CD14-positive monocyte (primary cell): ENCODE data around the gene EPHA3. TPM values are rescaled to one million over a fixed set of nuclear protein-coding genes. Genes with fewer than 3 reads are reported as not detected.

Source experiments
- DNase-seq, 3 donors: peaks; one replicate each; pipeline ENCODE4 v3.0.0-alpha.2; 2011 to 2022
- H2AFZ ChIP-seq: 2 replicates; pipeline ENCODE4 v1.6.0; 2012; ENCODE audit warnings: mild to moderate bottlenecking, low read depth, low read length, inconsistent platforms; ENCODE audit not compliant: insufficient read depth, poor library complexity, severe bottlenecking
- H3K27ac ChIP-seq, 2 donors: 1 replicate in 1 of 2; 2 replicates in 1 of 2; pipeline ENCODE4 v1.5.1; 2012 to 2013; ENCODE audit warnings: low read length in 2 of 2, control low read depth in 1 of 2, inconsistent platforms in 1 of 2, low read depth in 1 of 2, mild to moderate bottlenecking in 1 of 2
- H3K27me3 ChIP-seq, 2 donors: one replicate each; pipeline versions ENCODE4 v1.6.0 to v1.6.1; 2011 to 2013; ENCODE audit warnings: low read length in 2 of 2; ENCODE audit not compliant: control insufficient read depth in 2 of 2, insufficient read depth in 2 of 2
- H3K36me3 ChIP-seq, 2 donors: replicated peaks in 1 of 2; 1 replicate in 1 of 2; 2 replicates in 1 of 2; pipeline versions ENCODE4 v1.5.1 to v1.6.1; 2012 to 2013; ENCODE audit warnings: low read length in 2 of 2, control low read depth in 1 of 2, inconsistent platforms in 1 of 2, mild to moderate bottlenecking in 1 of 2; ENCODE audit not compliant: insufficient read depth in 2 of 2, control insufficient read depth in 1 of 2
- H3K4me1 ChIP-seq, 2 donors: 1 replicate in 1 of 2; 2 replicates in 1 of 2; pipeline versions ENCODE4 v1.5.1 to v1.6.1; 2012 to 2013; ENCODE audit warnings: low read length in 2 of 2, control low read depth in 1 of 2, inconsistent platforms in 1 of 2, mild to moderate bottlenecking in 1 of 2, moderate library complexity in 1 of 2; ENCODE audit not compliant: insufficient read depth in 2 of 2, control insufficient read depth in 1 of 2
- H3K4me2 ChIP-seq: replicated peaks from 2 replicates; pipeline ENCODE3; 2012; ENCODE audit warnings: low read length, moderate library complexity, mild to moderate bottlenecking; ENCODE audit not compliant: poor library complexity, severe bottlenecking; ENCODE audit errors: extremely low read depth
- H3K4me3 ChIP-seq, 3 experiments: fragments of 200-600 bp in 1 of 3; sonication (generic) in 1 of 3; replicated peaks in 1 of 3; 1 replicate in 2 of 3; 2 replicates in 1 of 3; pipeline ENCODE4 v1.5.1; 2011 to 2013; ENCODE audit warnings: low read length in 3 of 3, mild to moderate bottlenecking in 3 of 3, control low read depth in 2 of 3, low read depth in 2 of 3, inconsistent platforms in 1 of 3, moderate library complexity in 1 of 3
- H3K79me2 ChIP-seq: 2 replicates; pipeline ENCODE4 v1.6.0; 2012; ENCODE audit warnings: mild to moderate bottlenecking, control low read depth, inconsistent platforms, low read length, moderate library complexity; ENCODE audit not compliant: insufficient read depth
- H3K9ac ChIP-seq: 2 replicates; pipeline ENCODE4 v1.6.0; 2017; ENCODE audit warnings: low read length, mild to moderate bottlenecking; ENCODE audit not compliant: insufficient read depth, poor library complexity, severe bottlenecking
- H3K9me3 ChIP-seq, 2 donors: replicated peaks in 1 of 2; 1 replicate in 1 of 2; 2 replicates in 1 of 2; pipeline versions ENCODE4 v1.5.1 to v1.6.1; 2012 to 2013; ENCODE audit warnings: low read length in 2 of 2, control low read depth in 1 of 2; ENCODE audit not compliant: control insufficient read depth in 1 of 2, insufficient read depth in 1 of 2
- H4K20me1 ChIP-seq: 2 replicates; pipeline ENCODE4 v1.6.0; 2012; ENCODE audit warnings: mild to moderate bottlenecking, low read length, control low read depth, moderate library complexity; ENCODE audit not compliant: insufficient read depth
- H3K27ac Mint-ChIP-seq, 7 donors: one replicate each; pipeline ENCODE4 v1.8.0; 2020; ENCODE audit warnings: mild to moderate bottlenecking in 7 of 7, mixed read lengths in 7 of 7, moderate library complexity in 6 of 7, inconsistent platforms in 2 of 7
- H3K27me3 Mint-ChIP-seq, 3 donors: one replicate each; pipeline ENCODE4 v1.8.0; 2021 to 2022; ENCODE audit warnings: low read depth in 3 of 3, mild to moderate bottlenecking in 3 of 3, mixed read lengths in 3 of 3, moderate library complexity in 3 of 3, inconsistent platforms in 1 of 3
- H3K36me3 Mint-ChIP-seq, 2 donors: one replicate each; pipeline ENCODE4 v1.8.0; 2020; ENCODE audit warnings: mixed read lengths in 2 of 2, inconsistent platforms in 1 of 2, mild to moderate bottlenecking in 1 of 2
- H3K4me1 Mint-ChIP-seq: one replicate; pipeline ENCODE4 v1.8.0; 2020; ENCODE audit warnings: mild to moderate bottlenecking, mixed read lengths
- H3K4me3 Mint-ChIP-seq, 2 donors: one replicate each; pipeline ENCODE4 v1.8.0; 2020; ENCODE audit warnings: mild to moderate bottlenecking in 2 of 2, mixed read lengths in 2 of 2, moderate library complexity in 1 of 2
- H3K9me3 Mint-ChIP-seq, 7 donors: one replicate each; pipeline ENCODE4 v1.8.0; 2020 to 2022; ENCODE audit warnings: mixed read lengths in 7 of 7, mild to moderate bottlenecking in 6 of 7, moderate library complexity in 6 of 7, inconsistent platforms in 2 of 7
- WGBS: methylation state at CpG from one replicate; pipeline ENCODE4 v1.1.5; 2013; ENCODE audit warnings: missing lambda C conversion rate; ENCODE audit not compliant: insufficient coverage; 5-methylcytosine and 5-hydroxymethylcytosine counted together
- intact Hi-C, 2 donors: fragments of 100-400 bp; cut with micrococcal nuclease; formaldehyde crosslinking; loops; one replicate each; pipeline versions ENCODE4 v1.15.0 to v1.15.1; 2023
- polyA plus RNA-seq, 3 donors: library from polyadenylated mRNA; depleted of rRNA in 1 of 3; unstranded in 2 of 3; stranded (reverse) in 1 of 3; fragments of 300-500 nt in 2 of 3; fragments of >200 nt in 1 of 3; fragmentation: Illumina TruSeq in 2 of 3; gene quantifications; 1 replicate in 2 of 3; 2 replicates in 1 of 3; pipeline ENCODE4 v1.2.3, GENCODE V29; 2012 to 2021
- TF ChIP-seq, protein P1 (sequence below): fragments of 200-600 bp; IDR thresholded peaks from one replicate; pipeline ENCODE4 v1.8.0; 2022; ENCODE audit warnings: antibody characterized with exemption, mild to moderate bottlenecking

The EPHA3 gene
- polyA plus RNA-seq, 3 donors, result not detected

DNA sequence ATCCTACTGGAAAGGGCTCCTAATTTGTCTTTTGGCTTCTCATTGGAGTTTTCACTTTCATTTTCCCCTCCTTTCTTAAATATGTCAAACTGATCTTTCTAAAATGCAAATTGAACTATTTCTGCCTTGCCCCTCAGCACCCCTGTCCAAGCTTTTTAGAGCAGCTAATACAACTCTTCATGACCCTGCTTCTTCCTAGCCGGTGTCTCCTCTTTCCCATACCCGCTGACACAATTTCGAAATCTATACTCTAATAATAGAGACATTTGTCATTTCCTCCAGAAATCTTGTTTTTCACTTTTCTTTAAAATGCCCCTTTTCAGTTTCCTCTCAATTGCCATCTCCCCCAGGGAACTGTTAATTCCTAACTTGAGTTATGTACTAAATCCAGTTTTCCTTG lies 2.9 kb upstream of the EPHA3 start:
- WGBS, result 10% methylated on average over 3 of the region's 3 CpGs
- peak overlapping the region; percentile 24 for H3K4me2 ChIP-seq

DNA sequence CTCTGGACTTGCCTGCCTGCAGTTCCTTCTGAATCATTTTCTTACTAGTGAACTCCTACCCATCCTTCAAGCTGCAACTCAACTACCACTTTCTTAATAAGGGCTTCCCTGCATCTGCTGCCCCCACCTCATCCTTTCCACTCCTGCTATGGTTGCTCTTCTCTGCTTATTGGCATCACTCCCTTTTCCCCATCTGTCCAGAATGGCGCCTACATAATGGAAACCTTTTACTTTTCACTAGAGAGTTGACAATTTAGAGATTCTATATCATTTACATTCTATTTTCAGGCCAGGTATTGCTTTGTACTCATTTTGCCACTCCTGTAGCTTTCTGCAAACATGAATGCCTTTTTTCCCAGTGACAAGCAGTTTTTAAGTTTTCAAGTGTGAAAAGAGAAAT lies 1.9 kb upstream of the EPHA3 start:
- no CpG with 5 or more reads among the region's 1 CpG for WGBS
- no peak overlapping the region for H3K4me3 ChIP-seq
- no peak overlapping the region for H3K4me3 Mint-ChIP-seq
- no peaks in the 10 kb centered on the region for H3K9me3 Mint-ChIP-seq
- intact Hi-C loops, result no loop called here
- H3K27me3 ChIP-seq, result peaks cover 6 to 37% of the 10 kb centered on the region in 2 donors
- H3K36me3 ChIP-seq, result no peaks in the 10 kb centered on the region
- no peak overlapping the region for H3K4me2 ChIP-seq
- H3K27ac Mint-ChIP-seq, result no peak overlapping the region
- H3K4me1 Mint-ChIP-seq, result peaks cover 14% of the 10 kb centered on the region
- H3K9ac ChIP-seq, result no peak overlapping the region
- H3K79me2 ChIP-seq, result no peaks in the 10 kb centered on the region
- TF ChIP-seq, protein P1, sequence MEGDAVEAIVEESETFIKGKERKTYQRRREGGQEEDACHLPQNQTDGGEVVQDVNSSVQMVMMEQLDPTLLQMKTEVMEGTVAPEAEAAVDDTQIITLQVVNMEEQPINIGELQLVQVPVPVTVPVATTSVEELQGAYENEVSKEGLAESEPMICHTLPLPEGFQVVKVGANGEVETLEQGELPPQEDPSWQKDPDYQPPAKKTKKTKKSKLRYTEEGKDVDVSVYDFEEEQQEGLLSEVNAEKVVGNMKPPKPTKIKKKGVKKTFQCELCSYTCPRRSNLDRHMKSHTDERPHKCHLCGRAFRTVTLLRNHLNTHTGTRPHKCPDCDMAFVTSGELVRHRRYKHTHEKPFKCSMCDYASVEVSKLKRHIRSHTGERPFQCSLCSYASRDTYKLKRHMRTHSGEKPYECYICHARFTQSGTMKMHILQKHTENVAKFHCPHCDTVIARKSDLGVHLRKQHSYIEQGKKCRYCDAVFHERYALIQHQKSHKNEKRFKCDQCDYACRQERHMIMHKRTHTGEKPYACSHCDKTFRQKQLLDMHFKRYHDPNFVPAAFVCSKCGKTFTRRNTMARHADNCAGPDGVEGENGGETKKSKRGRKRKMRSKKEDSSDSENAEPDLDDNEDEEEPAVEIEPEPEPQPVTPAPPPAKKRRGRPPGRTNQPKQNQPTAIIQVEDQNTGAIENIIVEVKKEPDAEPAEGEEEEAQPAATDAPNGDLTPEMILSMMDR, result no peak
- no peaks in the 10 kb centered on the region for H4K20me1 ChIP-seq
- H3K27me3 Mint-ChIP-seq, result peaks cover 3 to 25% (median 23%) of the 10 kb centered on the region in 3 donors
- no peaks in the 10 kb centered on the region for H3K9me3 ChIP-seq
- H3K36me3 Mint-ChIP-seq, result no peaks in the 10 kb centered on the region
- H3K4me1 ChIP-seq, result peaks cover 12 to 14% of the 10 kb centered on the region in 2 donors
- H2AFZ ChIP-seq, result no peak overlapping the region
- DNase-seq, result no peak
- H3K27ac ChIP-seq, result no peak overlapping the region

More for the DNA sequence above, 2.9 kb upstream of the EPHA3 start:
- no peaks in the 10 kb centered on the region for H3K79me2 ChIP-seq
- DNase-seq, result no peak
- H3K27ac Mint-ChIP-seq, result no peak overlapping the region
- peaks cover 14% of the 10 kb centered on the region for H3K4me1 Mint-ChIP-seq
- H3K9me3 Mint-ChIP-seq, result no peaks in the 10 kb centered on the region
- no peaks in the 10 kb centered on the region for H3K36me3 Mint-ChIP-seq
- intact Hi-C loops, result no loop called here
- H3K36me3 ChIP-seq, result no peaks in the 10 kb centered on the region
- H3K4me3 ChIP-seq, result peak overlapping the region in 1 of 3 experiments; percentile 16
- H3K27ac ChIP-seq, result no peak overlapping the region
- H3K9ac ChIP-seq, result no peak overlapping the region
- H3K9me3 ChIP-seq, result no peaks in the 10 kb centered on the region
- peak overlapping the region; percentile 14 for H2AFZ ChIP-seq
- H3K27me3 Mint-ChIP-seq, result peaks cover 3 to 25% (median 23%) of the 10 kb centered on the region in 3 donors
- H3K27me3 ChIP-seq, result peaks cover 6 to 35% of the 10 kb centered on the region in 2 donors
- TF ChIP-seq, protein P1, result no peak
- no peak overlapping the region for H3K4me3 Mint-ChIP-seq
- H3K4me1 ChIP-seq, result peaks cover 12 to 14% of the 10 kb centered on the region in 2 donors
- H4K20me1 ChIP-seq, result no peaks in the 10 kb centered on the region
